HCT116 (cell line): ENCODE data around the gene ABL1.

ENCODE experiments used
- CTCF ChIP-seq, 3 experiments: fragments of 200-600 bp in 1 of 3; sonication (generic) in 1 of 3; IDR thresholded peaks in 2 of 3; conservative IDR thresholded peaks in 1 of 3; 2 replicates each; pipeline ENCODE4 v1.5.1; 2012 to 2017; ENCODE audit warnings: low read depth in 2 of 3, low read length in 2 of 3, antibody characterized with exemption in 1 of 3, borderline replicate concordance in 1 of 3, control low read depth in 1 of 3, mild to moderate bottlenecking in 1 of 3, mixed read lengths in 1 of 3, mixed run types in 1 of 3, moderate library complexity in 1 of 3; ENCODE audit not compliant: insufficient read depth in 1 of 3
- EGR1 ChIP-seq: IDR thresholded peaks from 2 replicates; pipeline ENCODE4 v1.6.1; 2012; ENCODE audit warnings: low read depth
- ELF1 ChIP-seq: IDR thresholded peaks from 2 replicates; pipeline ENCODE4 v1.6.1; 2012; ENCODE audit warnings: low read depth, borderline replicate concordance
- EZH2 ChIP-seq: fragments of 200-600 bp; sonication (generic); IDR thresholded peaks from 2 replicates; pipeline ENCODE4 v1.6.1; 2017; ENCODE audit warnings: antibody characterized with exemption, mixed run types
- MAX ChIP-seq: IDR thresholded peaks from 2 replicates; pipeline ENCODE4 v1.6.1; 2012
- POLR2A ChIP-seq: IDR thresholded peaks from 2 replicates; pipeline ENCODE4 v1.7.0; 2011; ENCODE audit warnings: borderline replicate concordance; ENCODE audit not compliant: insufficient read depth, insufficient read length; ENCODE audit errors: extremely low read depth
- POLR2AphosphoS5 ChIP-seq: IDR thresholded peaks from 2 replicates; pipeline ENCODE4 v1.6.1; 2011; ENCODE audit warnings: mild to moderate bottlenecking, low read depth, low read length, moderate library complexity
- RAD21 ChIP-seq: IDR thresholded peaks from 2 replicates; pipeline ENCODE4 v1.6.1; 2012; ENCODE audit warnings: low read depth, mild to moderate bottlenecking
- YY1 ChIP-seq: IDR thresholded peaks from 2 replicates; pipeline ENCODE4 v1.6.1; 2011; ENCODE audit warnings: low read length, low read depth, moderate library complexity, mild to moderate bottlenecking; ENCODE audit not compliant: insufficient replicate concordance; ENCODE audit errors: extremely low read depth
- ZFX ChIP-seq: fragments of 450-650 bp; IDR thresholded peaks from 2 replicates; pipeline ENCODE4 v1.6.1; 2017

DNA sequence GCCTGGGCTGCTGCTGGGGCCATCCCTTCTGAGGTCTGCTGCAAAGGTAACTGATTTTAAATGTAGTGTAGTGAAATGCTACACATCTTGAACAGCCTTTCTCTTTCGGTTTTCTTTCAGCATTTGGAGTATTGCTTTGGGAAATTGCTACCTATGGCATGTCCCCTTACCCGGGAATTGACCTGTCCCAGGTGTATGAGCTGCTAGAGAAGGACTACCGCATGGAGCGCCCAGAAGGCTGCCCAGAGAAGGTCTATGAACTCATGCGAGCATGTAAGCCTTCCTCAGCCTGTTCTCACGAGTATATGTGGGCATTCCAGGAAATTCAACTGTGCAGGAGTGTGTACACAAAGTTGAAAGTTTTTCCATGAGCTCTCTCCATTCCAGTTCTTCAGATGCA, 43.2 kb downstream of the ABL1 start:
- TF ChIP-seq ELF1 (no peak), CTCF (IDR thresholded peaks at IDR 0.05 in 2 of 3, conservative IDR thresholded peaks at IDR 0.05 in 1 of 3; ENCODE audit: borderline replicate concordance in 1 of 3, insufficient read depth in 1 of 3, low read depth in 2 of 3, low read length in 2 of 3) (no peak), RAD21 (no peak), ZFX (no peak), POLR2A (no peak), EZH2 (no peak), POLR2AphosphoS5 (no peak), MAX (no peak), YY1 (no peak), EGR1 (no peak)
